CD14-positive monocyte (primary cell): ENCODE results near the gene TTBK1. TPM values are rescaled to one million over a fixed set of nuclear protein-coding genes. Genes with fewer than 3 reads are reported as not detected.

Source experiments
- DNase-seq, 3 donors: peaks; one replicate each; pipeline ENCODE4 v3.0.0-alpha.2; 2011 to 2022
- H2AFZ ChIP-seq: 2 replicates; pipeline ENCODE4 v1.6.0; 2012; ENCODE audit warnings: mild to moderate bottlenecking, low read depth, low read length, inconsistent platforms; ENCODE audit not compliant: insufficient read depth, poor library complexity, severe bottlenecking
- H3K27ac ChIP-seq, 2 donors: 1 replicate in 1 of 2; 2 replicates in 1 of 2; pipeline ENCODE4 v1.5.1; 2012 to 2013; ENCODE audit warnings: low read length in 2 of 2, control low read depth in 1 of 2, inconsistent platforms in 1 of 2, low read depth in 1 of 2, mild to moderate bottlenecking in 1 of 2
- H3K27me3 ChIP-seq, 2 donors: one replicate each; pipeline versions ENCODE4 v1.6.0 to v1.6.1; 2011 to 2013; ENCODE audit warnings: low read length in 2 of 2; ENCODE audit not compliant: control insufficient read depth in 2 of 2, insufficient read depth in 2 of 2
- H3K36me3 ChIP-seq, 2 donors: replicated peaks in 1 of 2; 1 replicate in 1 of 2; 2 replicates in 1 of 2; pipeline versions ENCODE4 v1.5.1 to v1.6.1; 2012 to 2013; ENCODE audit warnings: low read length in 2 of 2, control low read depth in 1 of 2, inconsistent platforms in 1 of 2, mild to moderate bottlenecking in 1 of 2; ENCODE audit not compliant: insufficient read depth in 2 of 2, control insufficient read depth in 1 of 2
- H3K4me1 ChIP-seq, 2 donors: 1 replicate in 1 of 2; 2 replicates in 1 of 2; pipeline versions ENCODE4 v1.5.1 to v1.6.1; 2012 to 2013; ENCODE audit warnings: low read length in 2 of 2, control low read depth in 1 of 2, inconsistent platforms in 1 of 2, mild to moderate bottlenecking in 1 of 2, moderate library complexity in 1 of 2; ENCODE audit not compliant: insufficient read depth in 2 of 2, control insufficient read depth in 1 of 2
- H3K4me2 ChIP-seq: replicated peaks from 2 replicates; pipeline ENCODE3; 2012; ENCODE audit warnings: low read length, moderate library complexity, mild to moderate bottlenecking; ENCODE audit not compliant: poor library complexity, severe bottlenecking; ENCODE audit errors: extremely low read depth
- H3K4me3 ChIP-seq, 3 experiments: fragments of 200-600 bp in 1 of 3; sonication (generic) in 1 of 3; replicated peaks in 1 of 3; 1 replicate in 2 of 3; 2 replicates in 1 of 3; pipeline ENCODE4 v1.5.1; 2011 to 2013; ENCODE audit warnings: low read length in 3 of 3, mild to moderate bottlenecking in 3 of 3, control low read depth in 2 of 3, low read depth in 2 of 3, inconsistent platforms in 1 of 3, moderate library complexity in 1 of 3
- H3K79me2 ChIP-seq: 2 replicates; pipeline ENCODE4 v1.6.0; 2012; ENCODE audit warnings: mild to moderate bottlenecking, control low read depth, inconsistent platforms, low read length, moderate library complexity; ENCODE audit not compliant: insufficient read depth
- H3K9ac ChIP-seq: 2 replicates; pipeline ENCODE4 v1.6.0; 2017; ENCODE audit warnings: low read length, mild to moderate bottlenecking; ENCODE audit not compliant: insufficient read depth, poor library complexity, severe bottlenecking
- H3K9me3 ChIP-seq, 2 donors: replicated peaks in 1 of 2; 1 replicate in 1 of 2; 2 replicates in 1 of 2; pipeline versions ENCODE4 v1.5.1 to v1.6.1; 2012 to 2013; ENCODE audit warnings: low read length in 2 of 2, control low read depth in 1 of 2; ENCODE audit not compliant: control insufficient read depth in 1 of 2, insufficient read depth in 1 of 2
- H4K20me1 ChIP-seq: 2 replicates; pipeline ENCODE4 v1.6.0; 2012; ENCODE audit warnings: mild to moderate bottlenecking, low read length, control low read depth, moderate library complexity; ENCODE audit not compliant: insufficient read depth
- H3K27ac Mint-ChIP-seq, 7 donors: one replicate each; pipeline ENCODE4 v1.8.0; 2020; ENCODE audit warnings: mild to moderate bottlenecking in 7 of 7, mixed read lengths in 7 of 7, moderate library complexity in 6 of 7, inconsistent platforms in 2 of 7
- H3K27me3 Mint-ChIP-seq, 3 donors: one replicate each; pipeline ENCODE4 v1.8.0; 2021 to 2022; ENCODE audit warnings: low read depth in 3 of 3, mild to moderate bottlenecking in 3 of 3, mixed read lengths in 3 of 3, moderate library complexity in 3 of 3, inconsistent platforms in 1 of 3
- H3K36me3 Mint-ChIP-seq, 2 donors: one replicate each; pipeline ENCODE4 v1.8.0; 2020; ENCODE audit warnings: mixed read lengths in 2 of 2, inconsistent platforms in 1 of 2, mild to moderate bottlenecking in 1 of 2
- H3K4me1 Mint-ChIP-seq: one replicate; pipeline ENCODE4 v1.8.0; 2020; ENCODE audit warnings: mild to moderate bottlenecking, mixed read lengths
- H3K4me3 Mint-ChIP-seq, 2 donors: one replicate each; pipeline ENCODE4 v1.8.0; 2020; ENCODE audit warnings: mild to moderate bottlenecking in 2 of 2, mixed read lengths in 2 of 2, moderate library complexity in 1 of 2
- H3K9me3 Mint-ChIP-seq, 7 donors: one replicate each; pipeline ENCODE4 v1.8.0; 2020 to 2022; ENCODE audit warnings: mixed read lengths in 7 of 7, mild to moderate bottlenecking in 6 of 7, moderate library complexity in 6 of 7, inconsistent platforms in 2 of 7
- WGBS: methylation state at CpG from one replicate; pipeline ENCODE4 v1.1.5; 2013; ENCODE audit warnings: missing lambda C conversion rate; ENCODE audit not compliant: insufficient coverage; 5-methylcytosine and 5-hydroxymethylcytosine counted together
- intact Hi-C, 2 donors: fragments of 100-400 bp; cut with micrococcal nuclease; formaldehyde crosslinking; loops; one replicate each; pipeline versions ENCODE4 v1.15.0 to v1.15.1; 2023
- polyA plus RNA-seq, 3 donors: library from polyadenylated mRNA; depleted of rRNA in 1 of 3; unstranded in 2 of 3; stranded (reverse) in 1 of 3; fragments of 300-500 nt in 2 of 3; fragments of >200 nt in 1 of 3; fragmentation: Illumina TruSeq in 2 of 3; gene quantifications; 1 replicate in 2 of 3; 2 replicates in 1 of 3; pipeline ENCODE4 v1.2.3, GENCODE V29; 2012 to 2021
- TF ChIP-seq, protein P1 (sequence below): fragments of 200-600 bp; IDR thresholded peaks from one replicate; pipeline ENCODE4 v1.8.0; 2022; ENCODE audit warnings: antibody characterized with exemption, mild to moderate bottlenecking

Gene TTBK1
- polyA plus RNA-seq, 3 donors, result not detected

DNA sequence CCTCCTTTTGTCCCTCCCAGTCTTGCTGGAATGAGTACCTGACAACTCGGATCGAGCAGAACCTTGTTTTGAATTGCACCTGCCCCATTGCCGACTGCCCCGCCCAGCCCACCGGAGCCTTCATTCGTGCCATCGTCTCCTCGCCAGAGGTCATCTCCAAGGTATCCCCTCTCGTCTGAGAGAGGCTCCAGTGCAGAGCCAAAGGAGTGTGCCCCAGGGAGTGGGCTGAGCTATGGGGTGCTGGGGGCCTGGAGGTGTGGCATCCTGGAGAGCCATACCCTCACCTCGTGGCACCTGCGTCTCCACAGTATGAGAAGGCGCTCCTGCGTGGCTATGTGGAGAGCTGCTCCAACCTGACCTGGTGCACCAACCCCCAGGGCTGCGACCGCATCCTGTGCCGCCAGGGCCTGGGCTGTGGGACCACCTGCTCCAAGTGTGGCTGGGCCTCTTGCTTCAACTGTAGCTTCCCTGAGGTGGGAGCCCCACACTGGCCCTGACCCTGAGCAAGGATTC lies 22.8 kb upstream of the TTBK1 start:
- H3K9me3 Mint-ChIP-seq, result no peaks in the 10 kb centered on the region
- peaks cover 60 to 79% of the 10 kb centered on the region in 2 donors for H3K36me3 ChIP-seq

DNA sequence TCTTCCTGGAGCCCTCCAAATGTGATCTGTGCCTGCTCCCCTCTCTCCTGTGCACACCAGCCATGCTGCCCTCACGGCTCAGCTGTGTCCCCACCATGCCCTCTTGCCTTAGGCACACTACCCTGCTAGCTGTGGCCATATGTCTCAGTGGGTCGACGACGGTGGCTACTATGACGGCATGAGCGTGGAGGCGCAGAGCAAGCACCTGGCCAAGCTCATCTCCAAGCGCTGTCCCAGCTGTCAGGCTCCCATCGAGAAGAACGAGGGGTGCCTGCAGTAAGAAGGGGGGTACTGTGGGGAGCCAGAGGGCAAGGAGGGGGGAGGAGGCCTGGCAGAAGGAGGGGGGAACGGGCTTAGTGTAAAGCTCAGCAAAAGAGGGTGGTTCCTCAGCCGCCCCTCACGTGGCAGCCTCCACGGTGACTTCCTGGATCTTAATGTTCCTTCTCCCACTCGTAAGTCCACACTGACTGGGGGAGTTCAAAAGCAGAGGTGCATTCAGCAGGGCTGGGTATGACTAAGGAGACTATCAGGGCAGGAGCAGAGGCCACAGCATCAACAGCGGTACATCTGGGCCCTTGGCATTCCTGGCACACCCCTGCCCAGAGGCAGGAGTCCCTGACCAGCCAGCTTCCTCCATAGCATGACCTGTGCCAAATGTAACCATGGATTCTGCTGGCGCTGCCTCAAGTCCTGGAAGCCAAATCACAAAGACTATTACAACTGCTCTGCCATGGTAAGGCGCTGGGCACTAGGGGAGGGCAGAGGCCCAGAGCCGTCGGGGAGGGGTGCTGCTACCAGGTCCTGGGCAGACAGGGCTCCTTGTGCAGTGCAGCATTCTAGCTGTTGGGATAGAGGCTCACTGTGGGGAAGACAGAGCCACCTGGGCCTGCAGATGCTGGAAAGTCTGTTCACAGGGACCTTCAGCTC lies 22.0 kb upstream of the TTBK1 start:
- peaks cover 15% of the 10 kb centered on the region for H3K4me1 Mint-ChIP-seq
- no peak for DNase-seq
- TF ChIP-seq, protein P1, sequence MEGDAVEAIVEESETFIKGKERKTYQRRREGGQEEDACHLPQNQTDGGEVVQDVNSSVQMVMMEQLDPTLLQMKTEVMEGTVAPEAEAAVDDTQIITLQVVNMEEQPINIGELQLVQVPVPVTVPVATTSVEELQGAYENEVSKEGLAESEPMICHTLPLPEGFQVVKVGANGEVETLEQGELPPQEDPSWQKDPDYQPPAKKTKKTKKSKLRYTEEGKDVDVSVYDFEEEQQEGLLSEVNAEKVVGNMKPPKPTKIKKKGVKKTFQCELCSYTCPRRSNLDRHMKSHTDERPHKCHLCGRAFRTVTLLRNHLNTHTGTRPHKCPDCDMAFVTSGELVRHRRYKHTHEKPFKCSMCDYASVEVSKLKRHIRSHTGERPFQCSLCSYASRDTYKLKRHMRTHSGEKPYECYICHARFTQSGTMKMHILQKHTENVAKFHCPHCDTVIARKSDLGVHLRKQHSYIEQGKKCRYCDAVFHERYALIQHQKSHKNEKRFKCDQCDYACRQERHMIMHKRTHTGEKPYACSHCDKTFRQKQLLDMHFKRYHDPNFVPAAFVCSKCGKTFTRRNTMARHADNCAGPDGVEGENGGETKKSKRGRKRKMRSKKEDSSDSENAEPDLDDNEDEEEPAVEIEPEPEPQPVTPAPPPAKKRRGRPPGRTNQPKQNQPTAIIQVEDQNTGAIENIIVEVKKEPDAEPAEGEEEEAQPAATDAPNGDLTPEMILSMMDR, result no peak
- Histone ChIP-seq H3K9ac (no peak overlapping the region), H3K4me2 (no peak overlapping the region), H3K27ac (no peak overlapping the region), H3K4me1 (peaks cover 10 to 16% of the 10 kb centered on the region in 2 donors), H3K36me3 (peaks cover 52 to 71% of the 10 kb centered on the region in 2 donors), H3K27me3 (no peaks in the 10 kb centered on the region), H2AFZ (no peak overlapping the region), H3K79me2 (no peaks in the 10 kb centered on the region), H4K20me1 (no peaks in the 10 kb centered on the region), H3K4me3 (no peak overlapping the region), H3K9me3 (no peaks in the 10 kb centered on the region)
- peak overlapping the region in 5 of 7 donors; percentile 20 to 76 (median 55) for H3K27ac Mint-ChIP-seq
- H3K9me3 Mint-ChIP-seq, result no peaks in the 10 kb centered on the region
- peaks cover 0 to 4% (median 2%) of the 10 kb centered on the region in 3 donors for H3K27me3 Mint-ChIP-seq
- peaks cover 57 to 68% of the 10 kb centered on the region in 2 donors for H3K36me3 Mint-ChIP-seq
- no peak overlapping the region for H3K4me3 Mint-ChIP-seq
- 89% methylated on average over 19 of the region's 20 CpGs for WGBS
- intact Hi-C loops, result no loop called here

More for the DNA sequence above, 22.8 kb upstream of the TTBK1 start:
- no peak overlapping the region for H3K9ac ChIP-seq
- H4K20me1 ChIP-seq, result no peaks in the 10 kb centered on the region
- no peaks in the 10 kb centered on the region for H3K27me3 ChIP-seq
- Mint-ChIP-seq H3K4me3 (no peak overlapping the region), H3K4me1 (peaks cover 13% of the 10 kb centered on the region), H3K27ac (peak overlapping the region in 3 of 7 donors; percentile 47 to 71 (median 55)), H3K36me3 (peaks cover 63 to 76% of the 10 kb centered on the region in 2 donors), H3K27me3 (peaks cover 0 to 4% (median 2%) of the 10 kb centered on the region in 3 donors)
- no peak overlapping the region for H3K4me2 ChIP-seq
- WGBS, result 99% methylated on average over 16 of the region's 16 CpGs
- intact Hi-C loops, result no loop called here
- H2AFZ ChIP-seq, result no peak overlapping the region
- H3K27ac ChIP-seq, result no peak overlapping the region
- H3K4me3 ChIP-seq, result no peak overlapping the region
- TF ChIP-seq, protein P1, result no peak
- H3K4me1 ChIP-seq, result peaks cover 10 to 13% of the 10 kb centered on the region in 2 donors
- no peaks in the 10 kb centered on the region for H3K79me2 ChIP-seq
- no peak for DNase-seq
- H3K9me3 ChIP-seq, result no peaks in the 10 kb centered on the region
